GM21526 (cell line): ENCODE data around the gene MS4A6A.
A peak's percentile ranks its signal among the peaks of the same experiment; 100 is the strongest.
"Not testable (repeated sequence)": the region's sequence is repeated elsewhere in the genome, so short reads cannot be mapped to it uniquely, and the experiment has no call there.

Experiments
- ATAC-seq: cut with Tn5 transposase; IDR thresholded peaks from one replicate; pipeline ENCODE4 v1.9.1; 2021; ENCODE audit warnings: moderate library complexity; ENCODE audit not compliant: unreplicated experiment, low FRiP score

Gene MS4A6A

GRCh38 chr11:60184824-60185511, 2.1 kb upstream of the MS4A6A start:
- peak; percentile 59 for ATAC-seq

- no peak for ATAC-seq
Measured at GRCh38 chr11:60183591-60184205, 815 bp upstream of the MS4A6A start.

- no peak for ATAC-seq
Measured at GRCh38 chr11:60175860-60176275, 7.0 kb downstream of the MS4A6A start.

- ATAC-seq, result no peak
Measured at GRCh38 chr11:60172011-60172410, 10.9 kb downstream of the MS4A6A start.

GRCh38 chr11:60170566-60170965, 12.3 kb downstream of the MS4A6A start:
- ATAC-seq, result no peak

- no peak for ATAC-seq
Measured at GRCh38 chr11:60169264-60169915, 13.5 kb downstream of the MS4A6A start.

- no peak for ATAC-seq
Measured at GRCh38 chr11:60168306-60168705, 14.6 kb downstream of the MS4A6A start.

- ATAC-seq, result no peak
Measured at GRCh38 chr11:60165951-60166350, 16.9 kb downstream of the MS4A6A start.

- ATAC-seq, result no peak
Measured at GRCh38 chr11:60165538-60165937, 17.3 kb downstream of the MS4A6A start.

- no peak for ATAC-seq
Measured at GRCh38 chr11:60164550-60165075, 18.3 kb downstream of the MS4A6A start.

- no peak for ATAC-seq
Measured at GRCh38 chr11:60161766-60162165, 21.1 kb downstream of the MS4A6A start.

- no peak for ATAC-seq
Measured at GRCh38 chr11:60161107-60161506, 21.8 kb downstream of the MS4A6A start.

- no peak for ATAC-seq
Measured at GRCh38 chr11:60159868-60160267, 23.0 kb downstream of the MS4A6A start.

GRCh38 chr11:60159284-60159683, 23.6 kb downstream of the MS4A6A start:
- no peak for ATAC-seq

GRCh38 chr11:60158636-60159035, 24.2 kb downstream of the MS4A6A start:
- no peak for ATAC-seq

- ATAC-seq, result no peak
Measured at GRCh38 chr11:60155931-60156330, 27.0 kb downstream of the MS4A6A start.

- not testable (repeated sequence) for ATAC-seq
Measured at GRCh38 chr11:60152727-60153126, 30.2 kb downstream of the MS4A6A start.

GRCh38 chr11:60150279-60150678, 32.6 kb downstream of the MS4A6A start:
- ATAC-seq, result no peak

- no peak for ATAC-seq
Measured at GRCh38 chr11:60145677-60146076, 37.2 kb downstream of the MS4A6A start.

- no peak for ATAC-seq
Measured at GRCh38 chr11:60143768-60144167, 39.1 kb downstream of the MS4A6A start.

GRCh38 chr11:60133917-60134316, 49.0 kb downstream of the MS4A6A start:
- ATAC-seq, result no peak

- ATAC-seq, result no peak
Measured at GRCh38 chr11:60131912-60132311, 51.0 kb downstream of the MS4A6A start.
